GM21447 (cell line): ENCODE data around the gene DSTN.

Experiments
- ATAC-seq: cut with Tn5 transposase; IDR thresholded peaks from one replicate; pipeline ENCODE4 v1.9.1; 2021; ENCODE audit not compliant: unreplicated experiment

The DSTN gene

DNA sequence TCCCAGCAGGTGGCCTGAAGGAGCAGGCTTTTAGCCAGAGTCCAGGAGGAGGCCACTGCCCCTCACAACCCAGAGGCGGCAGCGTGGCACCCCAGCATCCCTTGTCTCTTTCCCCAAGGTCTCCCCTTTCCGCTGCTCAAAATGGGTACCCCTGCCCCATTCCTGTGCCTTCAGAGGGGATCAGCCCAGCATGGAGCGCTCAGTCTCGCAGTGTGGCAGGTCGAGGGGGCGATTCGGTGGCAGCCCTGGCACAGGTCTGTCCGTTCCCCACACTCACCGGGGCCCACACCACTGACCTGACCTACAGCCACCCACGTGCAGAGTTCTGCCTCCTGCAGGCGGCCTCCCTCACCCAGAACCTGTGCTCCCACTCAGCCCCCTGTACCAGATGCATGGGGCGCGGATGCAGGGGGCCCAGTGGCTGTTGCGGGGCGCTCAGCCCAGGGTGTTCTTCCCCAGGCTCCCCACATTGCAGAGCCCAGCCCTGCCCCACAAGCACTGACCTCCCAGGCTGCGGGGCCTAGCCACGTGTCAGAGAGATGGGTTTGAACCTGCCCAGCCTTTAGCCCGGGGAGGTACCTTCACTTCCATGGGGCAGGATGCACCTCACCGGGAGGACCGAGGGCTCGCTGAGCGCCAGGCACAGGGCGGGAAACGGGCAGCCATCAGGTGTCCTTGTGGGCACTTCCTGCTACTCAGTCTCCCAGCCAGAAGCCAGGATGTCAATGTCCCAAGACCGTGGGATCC, 41.8 kb downstream of the DSTN start:
- no peak for ATAC-seq

DNA sequence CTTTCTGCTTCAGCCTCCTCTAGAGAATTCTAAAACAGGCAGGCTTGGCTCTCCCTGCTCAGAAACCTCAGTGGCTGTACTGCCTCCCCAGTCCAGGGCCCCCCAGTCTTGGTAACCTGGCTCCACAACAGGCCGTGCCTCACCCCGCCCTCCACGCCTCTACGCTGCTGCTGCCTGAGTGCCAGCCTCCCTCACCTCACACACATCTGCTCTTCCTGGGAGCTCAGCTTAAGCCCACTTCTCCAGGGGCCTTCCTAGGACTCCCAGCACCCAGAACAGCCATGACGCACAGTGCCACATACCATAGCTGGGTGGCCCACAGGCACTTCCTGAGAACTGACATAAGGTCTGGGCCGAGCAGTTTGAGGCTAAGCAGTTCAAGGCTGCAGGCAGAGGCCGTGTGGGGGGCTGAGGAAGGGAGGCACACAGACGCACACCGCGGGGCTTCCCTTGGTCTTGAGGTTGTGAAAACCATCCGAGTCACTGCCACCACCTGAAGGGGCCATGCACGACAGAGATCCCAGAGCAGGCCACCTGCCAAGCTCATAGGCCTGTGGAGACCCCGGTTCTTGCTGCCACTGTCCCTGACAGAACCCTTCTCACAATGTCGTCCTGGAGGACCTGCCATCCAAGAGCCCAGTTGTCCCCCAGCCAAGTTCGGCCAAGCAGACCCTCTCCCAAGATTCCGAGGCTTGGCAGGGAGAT, 42.6 kb downstream of the DSTN start:
- no peak for ATAC-seq

GRCh38 chr20:17612992-17613327, 43.1 kb downstream of the DSTN start:
- no peak for ATAC-seq

DNA sequence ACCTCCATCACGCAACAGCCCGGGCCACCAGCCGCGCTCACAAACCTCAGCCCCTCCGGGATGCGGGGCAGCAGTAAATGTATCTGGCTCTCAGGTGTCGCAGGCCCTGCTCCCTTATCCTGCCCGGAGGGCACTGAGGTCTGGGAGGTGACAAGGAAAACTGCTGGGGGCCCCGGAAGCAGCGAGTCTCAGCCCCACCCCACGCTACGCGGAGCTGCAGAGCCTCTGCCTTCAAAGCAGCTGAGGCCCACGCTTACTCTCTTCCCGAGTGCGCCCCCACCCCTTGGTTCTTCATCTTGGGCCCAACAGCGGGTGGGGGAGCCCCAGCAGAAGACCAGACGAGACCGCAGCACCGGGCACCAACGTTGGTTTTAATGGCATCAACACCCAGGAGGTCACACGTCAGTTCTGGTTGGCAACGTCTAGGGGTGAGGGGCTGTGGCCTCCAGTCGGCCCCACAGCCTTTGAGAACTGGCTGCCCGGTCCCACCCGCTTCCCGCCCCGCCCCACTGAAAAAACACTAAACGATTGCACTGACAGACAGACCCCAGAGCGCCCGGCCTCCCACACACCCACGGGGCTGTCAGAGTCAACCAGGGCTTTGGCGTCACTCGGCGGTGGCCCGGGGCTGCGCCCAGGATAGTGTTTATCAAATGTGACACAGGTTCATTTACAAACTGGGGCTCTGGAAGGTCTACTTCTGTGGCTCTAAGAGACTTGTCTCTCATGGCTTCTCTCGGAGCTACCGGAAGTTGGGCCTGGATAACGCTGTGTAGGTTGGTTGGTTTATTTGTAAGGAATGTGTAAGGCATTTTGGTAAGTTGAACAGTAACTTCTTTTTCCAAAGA, 43.7 kb downstream of the DSTN start:
- ATAC-seq = no peak

DNA sequence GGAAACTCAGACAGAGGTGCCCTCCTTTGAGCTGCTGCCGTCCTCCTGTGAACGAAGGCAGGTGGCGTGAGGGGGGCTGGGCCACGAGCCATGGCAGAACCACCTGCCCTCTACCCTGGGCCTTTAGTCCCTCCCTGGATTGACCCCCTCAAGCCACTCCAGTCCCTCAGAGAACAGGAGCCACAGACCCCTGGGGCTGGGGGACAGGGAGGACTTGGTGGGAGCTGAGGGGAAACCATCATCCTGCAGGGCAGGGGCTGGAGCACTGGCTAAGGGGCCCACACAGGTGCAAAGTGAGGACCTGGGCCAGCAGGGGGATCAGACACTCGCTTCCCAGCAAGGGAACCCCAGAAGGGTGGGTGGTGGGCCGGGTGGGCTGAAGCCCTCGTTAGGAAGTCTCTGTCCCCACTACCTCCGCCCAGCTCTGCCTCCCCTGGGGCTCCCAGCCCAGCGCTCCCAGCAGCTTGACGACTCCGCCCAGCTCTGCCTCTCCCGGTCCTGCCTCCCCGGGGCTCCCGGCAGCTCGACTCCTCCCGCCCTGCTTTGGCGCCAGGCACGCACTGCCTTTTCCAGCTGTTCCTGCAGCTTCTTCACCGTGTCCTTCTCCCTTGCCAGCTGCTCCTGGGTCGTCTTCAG, 44.4 kb downstream of the DSTN start:
- no peak for ATAC-seq

DNA sequence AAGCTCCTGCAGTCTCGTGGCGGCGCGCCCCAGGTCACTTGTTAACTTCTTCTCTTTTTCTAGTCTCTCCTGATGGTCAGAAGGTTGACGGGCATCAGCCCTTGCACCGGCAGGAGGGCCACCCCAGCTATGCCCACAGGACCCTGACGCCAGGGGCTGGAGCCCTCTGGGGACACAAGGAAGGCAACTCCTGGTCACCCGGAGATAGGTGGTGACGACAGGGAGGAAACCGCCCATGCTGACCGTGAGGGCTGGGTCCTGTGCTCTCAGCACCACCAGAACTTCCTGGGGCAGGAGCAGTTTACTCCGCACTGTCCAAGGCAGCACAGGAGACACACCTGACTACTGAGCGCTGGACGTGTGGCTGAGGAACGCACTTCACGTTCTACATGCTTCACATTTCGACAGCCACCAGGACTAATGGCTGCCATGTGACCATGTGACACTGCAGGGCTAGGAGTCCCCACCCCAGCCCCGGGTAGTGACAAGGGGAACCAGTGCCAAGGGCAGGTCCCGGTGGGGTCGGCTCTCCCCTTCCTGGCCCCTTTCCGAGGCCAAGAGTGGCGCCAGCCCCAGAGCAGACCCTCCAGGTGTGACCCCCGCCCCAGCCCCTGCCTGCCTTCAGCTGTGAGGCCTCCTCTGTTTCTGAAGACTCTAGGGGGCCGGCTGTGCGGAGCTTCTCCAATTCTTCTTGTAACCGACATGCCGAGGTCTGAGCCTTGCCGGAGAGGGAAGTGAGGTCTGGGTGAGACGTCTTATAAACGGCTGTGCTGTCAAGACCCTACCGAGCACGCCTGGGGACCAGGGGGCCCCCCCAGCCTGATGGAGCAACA, 45.2 kb downstream of the DSTN start:
- no peak for ATAC-seq

DNA sequence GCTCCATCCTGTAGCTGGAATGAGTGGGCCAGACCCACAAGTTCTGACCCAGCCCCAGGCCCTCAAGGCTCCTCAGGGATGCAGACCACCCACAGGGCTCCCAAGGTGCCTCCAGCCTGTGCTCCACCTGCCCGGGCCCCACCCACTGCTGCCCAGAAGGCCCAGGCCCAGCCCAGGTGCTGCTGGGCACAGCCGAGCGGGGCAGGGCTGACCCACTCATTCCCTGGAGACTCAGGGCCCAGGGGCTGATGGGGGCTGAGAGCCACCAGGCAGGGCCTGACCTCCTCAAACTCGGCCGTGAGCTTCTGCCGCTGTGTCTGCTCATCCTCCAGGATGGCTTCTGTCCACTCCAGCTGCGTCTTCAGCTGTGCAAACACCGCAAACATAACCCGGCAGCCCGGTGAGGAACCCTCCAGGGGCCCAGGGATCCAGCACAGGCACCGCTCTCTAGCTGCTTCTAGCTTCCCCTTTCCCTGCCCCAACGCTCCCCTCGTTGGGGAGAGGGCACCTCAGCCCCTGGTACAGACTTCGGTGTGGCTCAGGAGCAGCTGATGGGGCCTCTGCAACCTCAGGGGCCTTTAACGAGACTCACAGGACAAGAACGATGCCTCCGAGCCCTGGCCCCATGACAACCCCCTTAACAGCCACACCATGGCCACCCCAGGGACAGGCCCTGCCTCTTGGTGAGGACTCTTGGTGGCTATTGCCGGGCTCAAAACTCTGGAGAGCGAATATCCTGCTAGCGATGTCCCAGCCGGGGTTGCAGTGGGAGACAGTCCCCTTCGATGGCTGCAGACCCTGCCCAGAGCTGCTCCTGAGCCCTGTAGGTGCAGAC, 46.0 kb downstream of the DSTN start:
- ATAC-seq = no peak

- ATAC-seq = no peak
Observed at GRCh38 chr20:17616480-17617211, 46.8 kb downstream of the DSTN start.

DNA sequence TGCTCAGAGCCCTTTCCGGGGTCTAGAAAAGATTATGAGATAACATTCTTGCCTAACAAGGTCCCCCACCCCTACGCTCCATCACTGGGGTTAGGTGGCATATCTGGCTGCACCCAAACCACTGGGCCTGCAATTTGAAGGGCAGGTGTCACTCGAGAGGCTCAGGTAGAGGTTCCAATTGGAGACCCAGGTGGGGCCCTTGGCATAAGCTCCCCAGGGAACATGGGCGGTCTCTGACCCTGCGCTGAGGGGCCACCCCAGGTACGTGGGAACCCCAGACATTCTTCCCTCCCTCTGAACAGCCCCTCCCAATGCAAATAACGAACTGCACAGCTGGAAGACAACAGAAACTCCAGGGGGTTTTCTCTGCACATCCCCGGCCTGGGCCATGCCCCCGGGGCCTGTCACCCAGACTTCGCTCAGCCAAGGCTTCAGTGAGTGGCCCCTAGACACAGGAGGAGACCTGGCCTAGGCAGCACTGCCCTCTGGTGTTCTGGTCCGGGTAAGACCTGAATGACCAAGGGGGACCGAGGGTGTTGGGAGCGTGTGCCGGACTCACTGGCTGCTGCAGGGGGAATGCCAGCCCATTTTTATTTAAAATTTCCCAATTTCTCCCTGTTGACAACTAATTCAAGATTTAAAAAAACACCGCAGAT, 47.5 kb downstream of the DSTN start:
- ATAC-seq = no peak

- no peak for ATAC-seq
Observed at GRCh38 chr20:17617868-17618672, 48.2 kb downstream of the DSTN start.

GRCh38 chr20:17618673-17619013, 48.8 kb downstream of the DSTN start:
- ATAC-seq = no peak

DNA sequence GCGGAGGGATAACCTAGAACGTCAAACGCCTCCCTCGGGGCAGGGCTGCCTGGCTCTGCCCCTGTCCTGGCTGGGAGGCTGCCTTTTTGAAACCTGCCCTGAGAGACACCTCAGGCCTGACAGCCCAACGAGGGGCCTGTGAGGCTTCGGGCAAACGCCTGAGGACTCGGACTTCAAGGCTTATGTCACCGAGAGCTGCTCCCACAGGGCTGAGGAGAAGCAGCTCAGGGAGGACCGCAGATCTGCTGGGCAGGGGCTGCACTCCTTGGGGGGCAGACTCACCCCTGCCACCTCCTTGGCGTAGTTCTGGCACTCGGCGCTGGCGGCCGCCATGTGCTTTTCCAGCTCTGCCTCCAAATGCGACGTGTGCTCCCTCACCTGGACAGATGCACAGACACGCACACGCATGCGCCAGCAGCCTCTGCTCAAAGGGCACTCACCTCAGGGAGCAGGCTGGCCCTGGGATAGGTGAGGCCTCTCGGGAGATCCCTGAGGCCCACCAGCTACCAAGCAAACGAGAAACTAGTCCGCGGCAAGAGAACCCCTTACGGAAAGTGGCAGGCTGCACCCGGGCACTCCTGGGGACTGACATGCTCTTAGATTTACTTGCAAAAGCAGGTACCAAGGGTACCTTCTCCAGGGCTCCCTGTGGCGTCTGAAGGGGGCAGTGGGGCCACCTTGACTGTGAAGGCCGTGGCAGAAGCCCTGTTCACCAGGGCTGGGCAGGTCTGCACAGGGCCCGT, 49.6 kb downstream of the DSTN start:
- ATAC-seq = no peak

DNA sequence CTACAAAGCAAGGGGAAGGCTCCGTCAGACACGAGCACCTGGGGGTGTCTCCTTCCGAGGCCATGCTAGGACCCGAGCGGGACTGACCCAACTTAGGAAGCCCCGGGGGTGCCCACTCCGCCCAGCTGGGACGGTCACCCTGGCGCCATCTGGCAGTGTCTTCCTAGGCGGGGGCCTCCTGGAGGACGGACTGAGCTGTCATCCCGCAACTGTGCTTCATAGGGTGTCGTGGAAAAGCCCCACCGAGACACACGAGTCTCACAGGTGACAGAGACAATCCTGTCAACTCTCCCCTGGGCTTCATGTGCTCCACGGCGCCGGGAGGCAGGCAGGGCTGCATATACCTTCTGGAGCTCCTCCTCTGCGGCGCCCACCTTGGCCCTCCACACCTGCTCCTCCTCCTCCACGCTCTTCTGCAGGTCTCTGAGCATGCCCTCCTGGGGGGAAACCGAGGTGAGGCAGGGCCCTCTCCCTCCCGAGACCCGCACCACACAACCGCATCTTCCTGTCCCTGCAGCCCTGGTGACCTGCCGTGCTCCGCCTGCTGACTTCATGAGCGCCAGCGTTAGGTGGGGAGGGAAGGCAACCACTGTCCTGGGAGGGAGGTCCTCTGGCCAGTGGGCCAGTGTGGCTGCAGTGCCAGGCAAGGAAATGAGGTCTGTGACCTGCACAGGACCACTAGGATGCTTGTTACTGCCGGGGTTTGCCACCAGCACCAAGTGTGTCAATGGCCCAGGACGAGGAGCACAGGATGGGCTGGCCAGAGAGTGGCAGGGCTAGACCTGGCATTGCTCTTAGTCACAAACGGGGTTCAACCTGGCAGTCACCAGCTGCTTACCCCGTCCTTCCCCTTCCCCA, 50.7 kb downstream of the DSTN start:
- no peak for ATAC-seq

- no peak for ATAC-seq
Observed at GRCh38 chr20:17621229-17621968, 51.5 kb downstream of the DSTN start.

- ATAC-seq = no peak
Observed at GRCh38 chr20:17622086-17622850, 52.4 kb downstream of the DSTN start.
